GM18858 (cell line): ENCODE measurements around the gene KIF6.
"Not testable (repeated sequence)": the region's sequence is repeated elsewhere in the genome, so short reads cannot be mapped to it uniquely, and the experiment has no call there.

Experiments used
- ATAC-seq: cut with Tn5 transposase; IDR thresholded peaks from one replicate; pipeline ENCODE4 v1.9.1; 2021; ENCODE audit not compliant: unreplicated experiment

KIF6 gene

DNA sequence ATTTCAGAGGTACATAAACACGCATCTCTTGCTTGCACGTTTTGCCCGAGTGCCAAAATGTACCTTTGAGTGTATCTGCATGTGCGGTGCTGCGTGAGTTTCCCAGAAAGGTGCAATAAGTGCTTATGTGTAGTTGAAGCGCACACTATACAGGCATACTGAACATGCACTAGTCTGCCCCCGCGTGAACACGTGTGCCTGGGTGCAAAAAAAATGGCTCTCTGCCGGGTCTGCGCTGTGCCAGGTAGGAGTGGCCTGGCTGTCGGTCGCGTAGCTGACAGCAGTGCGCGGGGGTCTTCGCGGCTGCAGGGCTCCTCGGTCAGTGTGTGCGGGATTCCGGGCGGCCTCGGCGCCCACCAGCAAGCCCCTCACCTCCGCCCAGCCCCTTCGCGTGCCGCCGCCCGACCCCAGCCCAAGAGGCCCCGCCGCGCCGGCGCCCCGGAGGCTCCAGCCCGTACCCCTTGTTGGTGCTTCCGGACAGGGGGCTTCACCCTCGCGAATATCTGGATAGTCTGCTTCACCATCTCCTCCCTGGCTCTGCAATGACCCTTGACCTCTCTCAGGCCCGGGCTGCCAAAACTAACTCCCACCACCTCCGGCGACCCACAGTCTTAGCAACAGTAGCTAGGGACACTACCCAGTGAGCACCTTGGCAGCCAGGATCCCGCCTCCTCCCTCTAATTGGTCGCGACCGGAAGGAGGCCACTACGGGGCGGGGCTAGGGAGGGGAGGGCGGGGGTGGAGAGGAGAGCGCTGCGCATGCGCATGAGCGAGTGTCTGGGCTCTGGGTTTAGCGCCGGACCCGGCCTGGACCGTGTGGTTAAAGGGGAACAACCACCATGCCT is at the start of gene KIF6:
Gene KIF6, minus strand, starts transcription at position 622 of the 845 bp plus-strand sequence. Its CDS starts 98 bp downstream, at position 524.
- ATAC-seq = peak; percentile 95

DNA sequence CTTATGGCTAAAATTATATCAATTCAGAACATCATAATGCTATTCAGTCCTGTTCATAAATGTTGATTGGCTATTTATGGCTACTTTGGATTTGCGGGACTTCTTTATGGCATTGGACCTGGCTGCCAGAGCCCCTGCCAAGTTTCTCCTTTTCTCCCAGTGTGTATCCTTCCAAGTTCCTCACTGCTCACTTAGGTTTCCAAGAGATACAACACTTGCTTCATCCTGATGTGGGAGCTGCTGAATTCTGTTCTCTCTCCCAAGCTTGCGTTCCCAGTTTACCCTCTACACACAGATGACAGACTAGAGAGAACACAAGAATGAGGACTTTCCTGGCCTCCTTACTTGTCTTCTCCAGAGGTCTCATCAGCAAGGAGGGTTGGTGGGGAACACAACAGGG is 48.6 kb upstream of the KIF6 start:
- ATAC-seq = no peak

DNA sequence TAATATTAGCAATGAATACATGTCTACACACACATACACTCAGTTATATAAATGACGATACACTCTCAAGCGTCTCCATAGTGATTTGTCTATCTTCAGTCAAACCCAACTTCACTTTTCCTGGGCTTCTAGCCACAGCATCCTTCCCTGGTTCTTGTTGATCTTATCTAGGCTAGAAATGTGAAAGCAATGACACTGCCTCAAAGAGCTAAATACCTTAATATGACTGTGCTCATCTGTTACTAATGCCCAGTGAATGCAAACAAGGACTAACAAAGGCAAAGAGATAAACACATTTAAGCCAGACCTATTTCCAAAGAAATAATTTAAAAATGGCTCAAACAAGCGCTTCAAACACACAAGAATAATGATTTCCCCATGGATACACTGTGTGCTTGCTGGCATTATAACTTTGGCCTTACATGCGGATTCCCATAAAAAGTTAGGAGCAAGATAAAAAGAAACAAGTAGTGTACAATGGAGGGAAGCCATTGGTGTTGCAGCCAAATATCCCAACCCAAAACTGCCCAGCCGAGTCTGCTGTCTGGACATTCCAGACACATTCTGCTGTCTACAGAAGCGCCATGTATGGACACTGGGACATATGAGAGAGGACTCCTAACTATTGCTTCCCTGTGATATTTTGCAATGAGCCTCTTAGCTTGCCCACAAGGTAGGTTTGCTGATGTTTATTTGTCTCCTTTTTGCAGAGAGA is 47.5 kb upstream of the KIF6 start:
- no peak for ATAC-seq

DNA sequence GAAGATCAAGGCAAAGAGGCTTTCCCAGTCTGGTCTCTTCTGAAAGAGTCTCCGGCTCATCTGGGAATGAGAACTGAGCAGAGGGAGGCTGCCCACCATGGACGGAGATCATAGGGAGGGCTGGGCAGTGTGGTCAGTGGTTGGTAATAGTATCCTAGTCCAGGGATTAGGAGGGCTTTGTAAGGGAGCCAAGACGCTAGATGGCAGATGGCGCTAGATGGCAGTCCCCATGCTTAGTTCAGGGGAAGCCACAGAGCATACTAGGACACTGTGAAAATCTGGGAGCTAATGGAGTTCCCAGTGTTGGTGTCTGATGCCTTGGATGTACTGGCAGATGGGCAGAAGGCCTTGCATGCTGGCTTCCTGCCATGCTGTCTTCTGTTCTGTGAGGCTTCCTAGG is 45.2 kb upstream of the KIF6 start:
- no peak for ATAC-seq

GRCh38 chr6:39769012-39769411 is 43.8 kb upstream of the KIF6 start:
- ATAC-seq = no peak

DNA sequence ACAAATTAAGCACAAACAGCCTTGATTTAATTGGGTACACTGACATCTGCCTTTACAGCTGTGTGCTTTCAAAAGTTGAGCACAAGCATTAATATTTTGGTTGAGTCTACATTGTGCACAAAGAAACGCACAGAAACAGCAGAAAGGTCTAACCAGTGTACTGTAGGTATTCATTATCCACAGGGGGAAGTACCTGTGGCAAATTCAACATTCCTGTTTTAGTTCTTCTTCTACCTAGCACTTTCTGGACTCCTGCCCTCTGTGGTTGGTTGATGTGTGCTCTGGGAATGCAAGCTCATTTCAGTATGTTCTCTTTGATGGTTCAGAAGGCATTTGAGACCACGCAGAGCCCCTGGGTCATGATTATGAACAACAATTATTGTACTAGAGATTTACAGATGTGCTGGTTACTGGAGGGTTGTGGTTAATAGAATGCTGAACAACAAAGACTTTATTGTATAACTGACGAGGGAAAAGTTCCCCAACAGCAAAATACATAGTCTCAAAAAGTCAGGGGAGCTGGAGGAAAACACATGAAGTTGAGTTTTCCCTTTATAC is 40.4 kb upstream of the KIF6 start:
- ATAC-seq = no peak

DNA sequence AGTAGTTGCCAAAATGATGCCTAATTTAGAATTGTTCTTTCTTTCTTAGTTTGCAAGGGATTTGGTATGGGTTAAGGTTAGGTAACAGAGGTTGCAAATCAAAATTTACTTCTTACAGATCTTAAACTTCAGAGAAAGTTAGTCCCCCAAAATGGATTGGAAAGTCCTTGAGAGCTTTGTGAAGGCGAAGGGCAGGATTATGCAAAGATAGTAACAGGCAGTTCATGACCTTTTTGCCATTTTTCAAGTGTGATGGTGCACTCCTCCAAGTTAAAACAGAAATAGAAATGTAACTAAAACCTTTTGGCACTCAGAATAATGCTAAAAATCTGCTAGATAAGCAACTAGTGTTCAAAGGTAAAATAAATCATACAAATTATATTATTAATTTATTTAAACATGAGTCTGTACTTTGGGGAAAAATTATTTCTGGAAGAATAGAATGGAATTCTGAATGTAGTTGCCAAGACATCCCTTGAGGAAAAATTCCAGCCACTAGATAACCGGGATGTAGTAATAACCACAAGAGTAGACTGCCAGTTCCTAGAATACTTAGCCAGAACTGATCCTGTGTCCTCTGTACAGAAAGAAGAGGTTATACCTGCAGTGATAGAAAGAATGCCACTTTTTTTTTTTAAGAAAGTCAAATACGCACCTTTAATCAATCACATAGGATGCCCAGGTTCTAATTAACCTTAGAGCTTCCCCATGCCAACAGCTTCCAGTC is 35.2 kb upstream of the KIF6 start:
- no peak for ATAC-seq

- ATAC-seq = no peak
Measured at GRCh38 chr6:39758905-39759605, 33.8 kb upstream of the KIF6 start.

DNA sequence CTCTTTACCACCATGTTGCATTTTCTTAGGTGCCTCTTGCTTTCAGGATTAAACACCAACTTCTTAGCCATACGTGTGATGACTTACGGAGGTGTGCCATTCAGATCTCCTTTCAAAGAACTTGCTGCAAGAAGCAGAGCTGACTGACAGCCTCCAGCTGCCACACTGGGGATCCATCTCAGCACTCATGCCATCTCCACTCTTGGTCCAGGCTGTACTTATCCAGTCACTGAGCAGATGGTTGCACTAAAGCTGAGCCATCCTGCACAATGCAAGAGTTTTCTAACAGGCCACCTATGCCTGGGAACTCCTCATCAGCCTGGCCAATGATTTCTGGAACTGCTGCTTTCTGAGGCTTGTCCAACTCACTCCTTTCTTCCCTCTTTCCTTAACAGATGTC is 31.4 kb upstream of the KIF6 start:
- ATAC-seq = no peak

DNA sequence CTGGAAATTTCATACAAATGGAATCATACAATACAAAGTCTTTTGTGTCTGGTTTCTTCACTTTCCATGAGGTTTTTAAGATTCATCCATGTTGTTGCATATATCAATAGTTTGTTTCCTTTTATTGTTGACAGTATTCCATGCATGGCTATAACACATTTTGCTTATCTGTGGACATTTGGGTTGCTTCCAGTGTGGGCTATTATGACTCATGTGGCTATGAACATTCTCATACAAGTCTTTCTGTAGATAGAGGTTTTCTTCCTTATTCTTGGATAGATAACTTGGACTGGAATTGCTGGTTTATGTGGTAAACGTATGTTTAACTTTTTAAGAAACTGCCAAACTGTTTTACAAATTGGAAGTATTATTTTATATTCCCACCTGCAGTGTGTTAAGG is 30.0 kb upstream of the KIF6 start:
- no peak for ATAC-seq

GRCh38 chr6:39754514-39755115 is 29.4 kb upstream of the KIF6 start:
- ATAC-seq = no peak

DNA sequence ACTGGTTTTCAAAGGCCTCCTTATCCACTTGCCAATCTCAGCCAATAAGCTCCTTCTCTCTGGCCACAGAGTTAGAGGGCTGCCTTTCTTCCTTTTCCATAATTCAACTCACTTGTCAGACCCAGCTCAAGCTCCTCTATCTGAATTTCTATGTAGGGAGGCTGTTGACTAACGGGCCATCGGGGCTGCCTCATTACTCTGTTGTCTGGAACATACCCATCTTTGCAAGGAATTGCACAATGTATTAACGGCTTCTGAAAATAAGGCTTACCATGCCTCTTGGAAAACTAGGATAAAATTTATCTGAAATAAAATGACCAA is 28.5 kb upstream of the KIF6 start:
- ATAC-seq = no peak

GRCh38 chr6:39752835-39753724 is 27.9 kb upstream of the KIF6 start:
- no peak for ATAC-seq

DNA sequence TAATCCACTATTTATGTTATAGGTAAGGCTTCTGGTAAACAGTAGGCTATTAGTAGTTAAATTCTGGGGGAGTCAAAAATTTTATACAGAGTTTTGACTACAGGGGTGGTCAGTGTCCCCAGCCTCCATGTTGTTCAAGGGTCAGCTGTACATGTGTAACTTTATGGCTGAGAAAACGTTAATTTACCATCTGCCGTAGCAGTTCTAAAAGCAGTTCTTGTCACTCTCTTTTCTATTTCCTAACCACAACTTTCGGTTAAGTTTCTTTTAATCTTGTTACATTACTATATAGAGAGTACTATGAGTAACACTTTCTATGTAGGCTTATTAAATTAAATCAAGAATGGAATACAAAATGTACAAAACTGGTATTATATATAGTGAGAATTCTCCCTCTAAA is 21.6 kb upstream of the KIF6 start:
- ATAC-seq = no peak

GRCh38 chr6:39733704-39734103 is 8.5 kb upstream of the KIF6 start:
- ATAC-seq = no peak

- ATAC-seq = no peak
Measured at GRCh38 chr6:39731565-39731964, 6.4 kb upstream of the KIF6 start.

DNA sequence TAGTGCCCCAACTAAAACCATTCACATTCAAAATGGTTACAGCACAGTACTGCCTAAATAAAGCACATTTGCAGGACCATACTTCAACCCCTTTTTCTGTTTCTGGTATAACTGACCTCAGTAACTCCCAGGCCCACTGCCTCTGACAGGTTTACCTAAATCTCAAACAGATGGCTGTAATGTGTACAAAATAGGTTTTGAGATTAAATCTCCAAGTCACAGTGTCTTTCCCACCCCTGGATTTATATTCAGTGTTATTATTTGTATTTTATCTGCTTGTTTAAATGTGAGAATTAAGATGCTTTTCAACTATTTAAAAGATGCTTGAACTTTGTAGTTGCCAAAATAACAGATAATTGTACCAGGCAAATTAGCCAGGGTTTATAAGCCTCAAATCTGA is 4.7 kb upstream of the KIF6 start:
- ATAC-seq = no peak

DNA sequence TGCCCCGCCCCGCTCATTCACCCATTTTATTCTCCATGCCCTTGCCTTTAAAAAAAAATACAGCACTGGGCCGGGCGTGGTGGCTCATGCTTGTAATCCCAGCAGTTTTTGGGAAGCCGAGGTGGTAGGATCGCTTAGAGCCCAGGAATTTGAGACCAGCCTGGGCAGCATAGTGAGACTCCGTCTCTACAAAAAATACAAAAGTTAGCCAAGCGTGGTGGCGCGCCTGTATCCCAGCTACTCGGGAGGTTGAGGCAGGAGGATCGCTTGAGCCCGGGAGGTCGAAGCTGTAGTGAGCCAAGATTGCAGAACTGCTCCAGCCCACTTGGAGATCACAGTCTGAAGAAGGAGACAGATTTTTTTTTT is 407 bp upstream of the KIF6 start:
- ATAC-seq = no peak

- not testable (repeated sequence) for ATAC-seq
Measured at GRCh38 chr6:39723350-39723749, 1.9 kb downstream of the KIF6 start.

DNA sequence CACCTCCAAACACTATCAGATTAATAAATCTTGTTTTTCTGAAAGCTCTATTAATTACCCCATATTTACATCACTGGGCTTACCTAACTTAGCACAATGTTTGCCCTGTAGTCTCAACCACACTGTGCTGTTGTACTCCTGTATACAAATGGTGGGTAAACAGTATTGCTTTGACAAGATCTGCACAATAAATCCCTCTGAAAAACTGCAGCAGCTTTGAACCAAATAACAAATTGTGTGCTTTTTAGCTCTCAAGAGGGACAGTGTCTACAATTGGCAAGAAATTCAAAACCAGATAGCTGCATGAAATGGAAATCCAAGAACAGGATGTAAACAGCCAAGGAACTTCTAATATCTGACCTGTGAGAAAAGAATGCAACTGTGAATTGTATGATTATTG is 10.4 kb downstream of the KIF6 start:
- no peak for ATAC-seq
